Measurements from ENCODE around the gene ITGBL1. TPM values are rescaled to one million over a fixed set of nuclear protein-coding genes. Genes with fewer than 3 reads are reported as not detected.

Gene ITGBL1
- total RNA-seq, 1 donor from 2014 or later: 9.5 TPM

DNA sequence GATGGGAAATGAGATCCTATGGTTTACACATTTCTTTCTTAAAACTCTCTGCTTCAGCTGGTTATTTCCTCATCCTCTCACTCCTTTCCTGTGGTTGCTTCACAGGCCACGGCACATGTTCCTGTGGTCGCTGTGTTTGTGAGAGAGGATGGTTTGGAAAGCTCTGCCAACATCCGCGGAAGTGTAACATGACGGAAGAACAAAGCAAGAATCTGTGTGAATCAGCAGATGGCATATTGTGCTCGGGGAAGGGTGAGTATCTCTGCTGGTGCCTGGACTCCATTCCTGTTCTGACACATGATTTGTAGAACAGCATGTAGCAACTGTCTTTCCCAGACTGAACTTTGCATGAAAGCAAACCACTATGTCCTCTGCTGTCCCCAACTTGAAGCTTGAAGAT lies 254.2 kb downstream of the ITGBL1 start:
- DNase-seq (no peak), ATAC-seq (peak; percentile 59 to 61)

GRCh38 chr13:101707659-101708058 lies 255.2 kb downstream of the ITGBL1 start:
- Histone ChIP-seq H3K27me3 (ENCODE audit: low read depth) (no peaks in the 10 kb centered on the region), H3K36me3 (no peaks in the 10 kb centered on the region), H3K9me3 (no peaks in the 10 kb centered on the region), H3K4me3 (no peak overlapping the region), H3K4me1 (no peaks in the 10 kb centered on the region), H3K27ac (no peak overlapping the region)
- no peak for DNase-seq
- intact Hi-C loops (cut with DNase I): no loop called here
- TF ChIP-seq, protein P1, sequence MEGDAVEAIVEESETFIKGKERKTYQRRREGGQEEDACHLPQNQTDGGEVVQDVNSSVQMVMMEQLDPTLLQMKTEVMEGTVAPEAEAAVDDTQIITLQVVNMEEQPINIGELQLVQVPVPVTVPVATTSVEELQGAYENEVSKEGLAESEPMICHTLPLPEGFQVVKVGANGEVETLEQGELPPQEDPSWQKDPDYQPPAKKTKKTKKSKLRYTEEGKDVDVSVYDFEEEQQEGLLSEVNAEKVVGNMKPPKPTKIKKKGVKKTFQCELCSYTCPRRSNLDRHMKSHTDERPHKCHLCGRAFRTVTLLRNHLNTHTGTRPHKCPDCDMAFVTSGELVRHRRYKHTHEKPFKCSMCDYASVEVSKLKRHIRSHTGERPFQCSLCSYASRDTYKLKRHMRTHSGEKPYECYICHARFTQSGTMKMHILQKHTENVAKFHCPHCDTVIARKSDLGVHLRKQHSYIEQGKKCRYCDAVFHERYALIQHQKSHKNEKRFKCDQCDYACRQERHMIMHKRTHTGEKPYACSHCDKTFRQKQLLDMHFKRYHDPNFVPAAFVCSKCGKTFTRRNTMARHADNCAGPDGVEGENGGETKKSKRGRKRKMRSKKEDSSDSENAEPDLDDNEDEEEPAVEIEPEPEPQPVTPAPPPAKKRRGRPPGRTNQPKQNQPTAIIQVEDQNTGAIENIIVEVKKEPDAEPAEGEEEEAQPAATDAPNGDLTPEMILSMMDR (IDR thresholded peaks at IDR 0.05): no peak
- ATAC-seq: no peak

More for the DNA sequence above, 254.2 kb downstream of the ITGBL1 start:
- Histone ChIP-seq H3K27me3 (ENCODE audit: low read depth) (no peaks in the 10 kb centered on the region), H3K9me3 (no peaks in the 10 kb centered on the region), H3K4me1 (no peaks in the 10 kb centered on the region), H3K4me3 (no peak overlapping the region), H3K27ac (no peak overlapping the region), H3K36me3 (no peaks in the 10 kb centered on the region)
- TF ChIP-seq, protein P1 (IDR thresholded peaks at IDR 0.05): no peak
- intact Hi-C loops (cut with DNase I): no loop called here

- Histone ChIP-seq H3K27me3 (ENCODE audit: low read depth) (no peaks in the 10 kb centered on the region), H3K9me3 (no peaks in the 10 kb centered on the region), H3K36me3 (no peaks in the 10 kb centered on the region), H3K4me3 (no peak overlapping the region), H3K4me1 (no peaks in the 10 kb centered on the region), H3K27ac (no peak overlapping the region)
- no peak for DNase-seq
- no peak for ATAC-seq
- intact Hi-C loops (cut with DNase I): no loop called here
- TF ChIP-seq, protein P1 (IDR thresholded peaks at IDR 0.05): no peak
Measured at GRCh38 chr13:101708115-101708514, 255.6 kb downstream of the ITGBL1 start.

DNA sequence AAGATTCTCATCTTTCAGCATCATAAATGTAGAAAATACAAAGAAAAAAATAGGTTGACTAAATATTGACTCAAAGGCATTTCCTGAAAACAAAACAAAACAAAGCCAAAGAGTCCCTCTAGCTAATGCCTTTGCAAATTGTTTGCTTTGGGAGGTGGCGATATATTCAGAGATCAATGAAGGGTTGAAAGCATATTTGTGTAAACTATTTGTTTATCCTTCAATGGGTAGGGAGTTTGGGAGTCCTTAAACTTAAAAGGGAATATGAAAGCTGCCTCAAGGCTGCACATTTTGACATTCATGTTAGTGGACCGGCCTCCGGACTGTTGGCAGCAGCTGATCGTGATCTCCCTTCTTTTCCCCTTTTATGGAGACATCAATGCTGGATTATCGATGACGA lies 257.5 kb downstream of the ITGBL1 start:
- no peak overlapping the region for H3K27ac ChIP-seq
- TF ChIP-seq, protein P1 (IDR thresholded peaks at IDR 0.05): no peak
- intact Hi-C loops (cut with DNase I): no loop called here
- H3K36me3 ChIP-seq: no peaks in the 10 kb centered on the region
- no peaks in the 10 kb centered on the region for H3K4me1 ChIP-seq
- DNase-seq (no peak), ATAC-seq (no peak)
- no peaks in the 10 kb centered on the region for H3K9me3 ChIP-seq
- H3K4me3 ChIP-seq: no peak overlapping the region
- no peaks in the 10 kb centered on the region for H3K27me3 ChIP-seq (ENCODE audit: low read depth)

DNA sequence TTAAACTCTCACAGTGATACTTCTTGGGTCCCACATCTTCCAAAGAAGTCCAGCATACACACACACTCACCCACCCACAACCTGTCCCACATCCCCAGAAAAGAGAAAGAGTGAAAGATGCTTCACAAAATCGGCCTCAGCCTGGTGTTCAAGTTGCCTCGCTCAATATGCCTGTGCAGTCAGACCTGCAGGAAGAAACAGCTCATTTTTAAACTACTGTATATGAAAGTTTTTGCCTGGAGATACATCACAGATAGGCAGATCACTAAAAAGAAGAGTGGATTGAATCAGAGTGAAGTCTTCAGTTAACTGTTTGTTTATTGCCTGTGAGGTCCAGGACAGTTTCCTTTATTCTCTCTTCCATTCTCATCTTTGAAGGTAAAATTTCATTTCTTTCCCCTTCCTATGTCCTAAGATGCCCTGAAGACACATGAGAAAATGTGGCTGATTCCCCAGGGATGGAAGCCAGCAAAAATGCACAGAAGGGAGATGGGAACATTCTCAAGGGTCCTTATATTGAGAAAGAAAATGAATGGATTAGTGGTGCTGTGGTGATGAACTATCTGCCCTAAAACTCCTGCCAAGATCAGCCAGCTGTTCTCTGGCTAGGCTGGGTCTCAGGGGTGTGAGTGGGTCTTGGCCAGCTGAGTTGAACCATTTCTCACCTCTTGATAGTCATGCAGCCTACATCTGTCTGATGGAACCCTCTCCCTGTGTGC lies 259.0 kb downstream of the ITGBL1 start:
- H3K27ac ChIP-seq: no peak overlapping the region
- H3K36me3 ChIP-seq: no peaks in the 10 kb centered on the region
- H3K9me3 ChIP-seq: no peaks in the 10 kb centered on the region
- no peaks in the 10 kb centered on the region for H3K27me3 ChIP-seq (ENCODE audit: low read depth)
- intact Hi-C loops (cut with DNase I): no loop called here
- TF ChIP-seq, protein P1 (IDR thresholded peaks at IDR 0.05): no peak
- no peak for DNase-seq
- ATAC-seq: no peak
- H3K4me1 ChIP-seq: no peaks in the 10 kb centered on the region
- no peak overlapping the region for H3K4me3 ChIP-seq
